ENCODE results near the gene UMAD1.

DNA sequence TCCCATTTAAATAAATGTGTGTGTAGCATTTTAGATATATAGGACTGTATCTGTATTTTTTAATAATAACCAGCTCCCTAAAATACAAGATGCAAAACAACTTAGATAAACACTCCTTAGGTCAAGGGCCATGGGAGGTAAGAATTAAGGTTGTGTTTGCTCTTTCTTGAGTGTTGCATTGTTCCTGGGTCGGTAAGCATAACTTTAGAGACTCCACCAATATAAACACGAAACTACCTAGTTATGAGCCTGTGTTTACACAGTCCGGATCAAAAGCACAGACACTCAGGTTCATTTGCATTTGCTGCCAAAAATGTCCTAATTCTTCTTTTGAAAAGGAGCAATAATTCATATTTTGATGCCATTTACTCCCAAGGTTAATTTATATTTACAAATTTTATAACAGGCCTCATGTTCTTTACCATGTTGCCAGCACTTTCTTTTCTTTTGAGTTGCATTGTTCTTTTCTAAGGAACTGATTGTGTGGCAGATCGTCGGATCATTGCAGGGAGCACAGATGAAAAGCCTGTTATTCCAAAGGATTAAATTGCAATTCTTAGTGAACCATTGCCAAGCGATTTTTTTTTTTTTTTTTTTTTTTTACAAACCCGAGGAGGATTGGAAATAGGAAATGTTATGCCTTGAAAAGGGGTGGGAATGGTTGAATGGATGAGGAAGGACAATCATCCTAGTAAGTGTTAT, 282.3 kb downstream of the UMAD1 start:
- TF ChIP-seq, protein P1, sequence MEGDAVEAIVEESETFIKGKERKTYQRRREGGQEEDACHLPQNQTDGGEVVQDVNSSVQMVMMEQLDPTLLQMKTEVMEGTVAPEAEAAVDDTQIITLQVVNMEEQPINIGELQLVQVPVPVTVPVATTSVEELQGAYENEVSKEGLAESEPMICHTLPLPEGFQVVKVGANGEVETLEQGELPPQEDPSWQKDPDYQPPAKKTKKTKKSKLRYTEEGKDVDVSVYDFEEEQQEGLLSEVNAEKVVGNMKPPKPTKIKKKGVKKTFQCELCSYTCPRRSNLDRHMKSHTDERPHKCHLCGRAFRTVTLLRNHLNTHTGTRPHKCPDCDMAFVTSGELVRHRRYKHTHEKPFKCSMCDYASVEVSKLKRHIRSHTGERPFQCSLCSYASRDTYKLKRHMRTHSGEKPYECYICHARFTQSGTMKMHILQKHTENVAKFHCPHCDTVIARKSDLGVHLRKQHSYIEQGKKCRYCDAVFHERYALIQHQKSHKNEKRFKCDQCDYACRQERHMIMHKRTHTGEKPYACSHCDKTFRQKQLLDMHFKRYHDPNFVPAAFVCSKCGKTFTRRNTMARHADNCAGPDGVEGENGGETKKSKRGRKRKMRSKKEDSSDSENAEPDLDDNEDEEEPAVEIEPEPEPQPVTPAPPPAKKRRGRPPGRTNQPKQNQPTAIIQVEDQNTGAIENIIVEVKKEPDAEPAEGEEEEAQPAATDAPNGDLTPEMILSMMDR (IDR thresholded peaks at IDR 0.05): no peak
- TF ChIP-seq POLR2A (IDR thresholded peaks at IDR 0.05): no peak
